Activated T-helper 1 cell treated with anti-CD3 and anti-CD28 coated beads, Interleukin-12 subunit alpha, Interleukin-12 subunit beta, Interleukin-2, Interleukin-4 antibody, amounts not matched to agents 30 ng/mL and 10 ng/mL and 1 ng/mL, durations not matched to agents 14 hours and 24 hours and 36 hours (primary cell): ENCODE results near the gene DOC2A. TPM values are rescaled to one million over a fixed set of nuclear protein-coding genes. Genes with fewer than 3 reads are reported as not detected.

ENCODE experiments used
- DNase-seq: peaks from one replicate; pipeline ENCODE4 v3.0.0; 2021; ENCODE audit warnings: low spot score
- H3K27ac Mint-ChIP-seq: one replicate; pipeline ENCODE4 v1.8.0; 2021; ENCODE audit warnings: mild to moderate bottlenecking, mixed read lengths
- H3K27me3 Mint-ChIP-seq: one replicate; pipeline ENCODE4 v1.8.0; 2022; ENCODE audit warnings: mild to moderate bottlenecking, moderate library complexity, mixed read lengths; ENCODE audit not compliant: insufficient read depth
- H3K36me3 Mint-ChIP-seq: one replicate; pipeline ENCODE4 v1.8.0; 2021; ENCODE audit warnings: low read depth, mixed read lengths
- H3K4me1 Mint-ChIP-seq: one replicate; pipeline ENCODE4 v1.8.0; 2021; ENCODE audit warnings: low read depth, mixed read lengths
- H3K4me3 Mint-ChIP-seq: one replicate; pipeline ENCODE4 v1.8.0; 2021; ENCODE audit warnings: mild to moderate bottlenecking, moderate library complexity, mixed read lengths
- H3K9me3 Mint-ChIP-seq: one replicate; pipeline ENCODE4 v1.8.0; 2021; ENCODE audit warnings: mixed read lengths
- intact Hi-C: fragments of 100-400 bp; cut with micrococcal nuclease; formaldehyde crosslinking; loops from one replicate; pipeline ENCODE4 v1.15.1; 2024
- total RNA-seq: library from RNA; stranded (reverse); gene quantifications from 2 replicates; pipeline ENCODE4 v1.2.3, GENCODE V29; 2022

DOC2A gene
- total RNA-seq, 1 donor from 2014 or later, result 2.3 TPM

DNA sequence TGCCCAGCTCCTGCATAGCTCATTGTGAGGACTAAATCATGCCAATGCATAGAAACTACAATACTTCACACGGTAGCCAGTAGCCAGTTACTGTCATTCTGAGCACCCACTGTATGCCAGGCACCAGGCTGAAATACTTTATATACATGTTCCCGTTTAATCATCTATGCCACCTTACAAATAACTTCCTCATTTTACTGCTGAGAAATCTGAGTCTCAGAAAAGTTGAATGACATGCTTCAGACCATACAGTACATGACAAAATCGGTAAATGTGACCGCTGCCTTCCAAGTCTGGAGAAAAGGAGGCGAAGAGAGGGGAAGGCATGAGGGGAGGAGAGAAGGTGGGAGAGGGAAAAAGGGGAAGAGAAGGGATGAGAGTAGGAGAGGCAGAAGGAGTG is 29.4 kb upstream of the DOC2A start:
- no peaks in the 10 kb centered on the region for H3K9me3 Mint-ChIP-seq
- no peak overlapping the region for H3K4me3 Mint-ChIP-seq
- H3K27ac Mint-ChIP-seq, result no peak overlapping the region
- H3K4me1 Mint-ChIP-seq, result peaks cover 6% of the 10 kb centered on the region
- peaks cover 37% of the 10 kb centered on the region for H3K27me3 Mint-ChIP-seq
- peaks cover 2% of the 10 kb centered on the region for H3K36me3 Mint-ChIP-seq
- no peak for DNase-seq
- intact Hi-C loops, result no loop called here

GRCh38 chr16:30033270-30033669 is 22.4 kb upstream of the DOC2A start:
- H3K27me3 Mint-ChIP-seq, result peaks cover 41% of the 10 kb centered on the region
- DNase-seq, result no peak
- no peak overlapping the region for H3K27ac Mint-ChIP-seq
- H3K4me1 Mint-ChIP-seq, result peaks cover 16% of the 10 kb centered on the region
- H3K9me3 Mint-ChIP-seq, result no peaks in the 10 kb centered on the region
- H3K4me3 Mint-ChIP-seq, result no peak overlapping the region
- no peaks in the 10 kb centered on the region for H3K36me3 Mint-ChIP-seq
- intact Hi-C loops, result no loop called here

GRCh38 chr16:30032083-30032819 is 21.4 kb upstream of the DOC2A start:
- no peak overlapping the region for H3K4me3 Mint-ChIP-seq
- intact Hi-C loops, result loop anchor here (1.0 kb wide), 1 partner anchor 340 kb away; no protein-coding TSS in a partner anchor

DNA sequence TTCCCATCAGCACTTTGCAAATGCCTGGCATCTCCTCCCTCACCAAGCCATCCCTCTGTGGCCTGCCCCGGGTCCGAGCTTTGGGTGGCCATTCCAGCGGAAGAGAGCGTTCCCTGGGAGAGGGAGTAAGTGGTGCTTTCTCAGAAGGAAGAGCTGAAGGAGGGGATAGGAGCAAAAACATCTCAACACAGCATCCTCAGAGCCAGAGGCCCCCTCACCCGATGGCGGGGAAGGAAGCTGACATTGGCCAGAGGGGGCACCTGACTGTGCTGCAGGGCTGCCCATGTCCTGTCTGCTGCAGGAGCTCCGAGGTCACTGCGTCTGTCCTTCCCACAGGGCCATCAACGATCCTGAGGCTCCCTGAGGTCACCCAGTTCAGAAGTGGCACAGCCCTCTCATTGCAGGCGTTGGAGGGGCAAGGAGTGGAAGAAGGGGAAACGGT is 20.7 kb upstream of the DOC2A start:
- DNase-seq, result no peak
- no peak overlapping the region for H3K27ac Mint-ChIP-seq
- H3K36me3 Mint-ChIP-seq, result no peaks in the 10 kb centered on the region
- intact Hi-C loops, result no loop called here
- no peak overlapping the region for H3K4me3 Mint-ChIP-seq
- peaks cover 16% of the 10 kb centered on the region for H3K4me1 Mint-ChIP-seq
- no peaks in the 10 kb centered on the region for H3K9me3 Mint-ChIP-seq
- H3K27me3 Mint-ChIP-seq, result peaks cover 51% of the 10 kb centered on the region

More at GRCh38 chr16:30032083-30032819, 21.4 kb upstream of the DOC2A start:
- no peaks in the 10 kb centered on the region for H3K36me3 Mint-ChIP-seq
- peak; percentile 61 for DNase-seq
- peaks cover 16% of the 10 kb centered on the region for H3K4me1 Mint-ChIP-seq
- H3K27me3 Mint-ChIP-seq, result peaks cover 48% of the 10 kb centered on the region
- no peak overlapping the region for H3K27ac Mint-ChIP-seq
- H3K9me3 Mint-ChIP-seq, result no peaks in the 10 kb centered on the region

- peaks cover 50% of the 10 kb centered on the region for H3K27me3 Mint-ChIP-seq
- no peaks in the 10 kb centered on the region for H3K36me3 Mint-ChIP-seq
- DNase-seq, result no peak
- H3K4me3 Mint-ChIP-seq, result no peak within 1 kb of the TSS
- intact Hi-C loops, result no loop called here
- no peaks in the 10 kb centered on the region for H3K9me3 Mint-ChIP-seq
- peaks cover 16% of the 10 kb centered on the region for H3K4me1 Mint-ChIP-seq
- peak within 1 kb of the TSS; percentile 38 for H3K27ac Mint-ChIP-seq
Observed at GRCh38 chr16:30030841-30031413, 20.1 kb upstream of the DOC2A start, which contains the start of gene TLCD3B. TSS of gene TLCD3B (minus strand) at chr16:30031271. CDS start at chr16:30030527, 744 bp downstream.

GRCh38 chr16:30030011-30030685 is 19.3 kb upstream of the DOC2A start:
- no peaks in the 10 kb centered on the region for H3K36me3 Mint-ChIP-seq
- intact Hi-C loops, result no loop called here
- DNase-seq, result no peak
- H3K9me3 Mint-ChIP-seq, result no peaks in the 10 kb centered on the region
- H3K4me3 Mint-ChIP-seq, result no peak overlapping the region
- peaks cover 45% of the 10 kb centered on the region for H3K27me3 Mint-ChIP-seq
- H3K4me1 Mint-ChIP-seq, result peaks cover 9% of the 10 kb centered on the region
- H3K27ac Mint-ChIP-seq, result peak overlapping the region; percentile 38

- Mint-ChIP-seq H3K4me3 (no peak overlapping the region), H3K9me3 (no peaks in the 10 kb centered on the region), H3K4me1 (peaks cover 7% of the 10 kb centered on the region), H3K36me3 (no peaks in the 10 kb centered on the region), H3K27me3 (peaks cover 39% of the 10 kb centered on the region), H3K27ac (no peak overlapping the region)
- DNase-seq, result no peak
- intact Hi-C loops, result no loop called here
Observed at GRCh38 chr16:30028438-30029076, 17.7 kb upstream of the DOC2A start.

DNA sequence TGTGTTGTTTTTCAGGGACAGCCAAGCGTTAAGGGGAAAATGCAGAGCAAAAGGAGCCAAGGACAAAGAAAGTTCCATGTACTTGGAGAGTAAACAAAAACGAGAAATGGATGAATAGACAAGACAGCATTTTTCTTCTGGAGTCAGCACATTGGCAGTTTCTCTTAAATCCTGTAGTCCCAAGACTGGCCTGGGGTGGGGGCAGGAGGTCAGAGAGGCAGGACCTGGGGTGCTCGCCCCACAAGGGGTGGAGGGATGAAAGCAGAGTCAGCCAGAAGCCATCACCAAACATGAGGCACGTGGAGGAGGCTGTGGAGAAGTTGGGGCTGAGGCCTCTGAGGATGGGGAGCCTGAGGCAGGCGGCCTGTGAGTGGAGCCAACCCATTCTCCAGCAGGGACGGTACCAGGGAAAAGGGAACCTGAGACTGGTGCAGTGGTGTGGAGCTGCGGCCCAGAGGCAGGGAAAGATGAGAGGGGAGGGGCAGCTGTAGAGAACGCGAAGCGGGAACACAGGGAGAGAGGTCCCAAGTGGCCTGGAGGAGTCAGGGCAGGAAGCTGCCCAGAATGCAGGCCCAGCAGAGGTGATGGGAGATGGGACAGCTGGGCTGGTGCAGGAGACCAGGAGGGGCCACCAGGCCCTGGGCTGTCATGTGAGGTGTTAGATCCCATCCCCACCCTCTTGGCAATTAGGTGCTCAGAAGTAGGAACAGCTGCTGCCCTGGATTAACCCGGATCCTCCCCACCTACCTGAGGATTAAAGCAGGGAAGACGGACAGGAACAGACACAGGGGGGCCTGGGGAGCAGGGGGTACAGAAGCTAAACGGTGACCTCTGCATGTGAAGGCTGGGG is 17.0 kb upstream of the DOC2A start:
- Mint-ChIP-seq H3K36me3 (no peaks in the 10 kb centered on the region), H3K27ac (no peak overlapping the region), H3K9me3 (no peaks in the 10 kb centered on the region), H3K4me1 (peaks cover 7% of the 10 kb centered on the region), H3K27me3 (peaks cover 39% of the 10 kb centered on the region), H3K4me3 (no peak overlapping the region)
- intact Hi-C loops, result no loop called here
- DNase-seq, result no peak

GRCh38 chr16:30026449-30026848 is 15.6 kb upstream of the DOC2A start:
- peaks cover under 1% of the 10 kb centered on the region for H3K4me1 Mint-ChIP-seq
- H3K36me3 Mint-ChIP-seq, result no peaks in the 10 kb centered on the region
- intact Hi-C loops, result no loop called here
- no peak overlapping the region for H3K4me3 Mint-ChIP-seq
- no peak for DNase-seq
- H3K27ac Mint-ChIP-seq, result no peak overlapping the region
- H3K9me3 Mint-ChIP-seq, result no peaks in the 10 kb centered on the region
- H3K27me3 Mint-ChIP-seq, result peaks cover 32% of the 10 kb centered on the region

DNA sequence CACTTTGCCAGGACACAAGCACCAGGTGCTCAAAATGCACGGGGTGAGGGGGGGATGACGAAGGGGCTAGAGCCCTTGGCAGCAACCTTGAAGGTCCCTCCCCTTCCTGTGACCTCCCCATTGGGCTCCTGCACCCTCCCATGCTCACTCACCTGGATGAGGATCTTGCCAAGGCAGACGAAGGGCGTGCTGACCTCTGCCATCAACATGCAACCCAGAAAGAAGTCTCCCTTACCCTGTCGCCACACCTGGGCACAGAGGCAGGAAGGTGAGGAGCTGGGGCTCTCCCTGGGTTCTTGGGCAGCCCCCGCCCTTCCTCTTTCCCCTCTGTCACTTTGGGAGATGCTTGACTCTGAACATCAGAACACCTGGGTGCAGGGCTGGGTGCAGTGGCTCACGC is 14.7 kb upstream of the DOC2A start:
- Mint-ChIP-seq H3K27me3 (peaks cover 36% of the 10 kb centered on the region), H3K4me3 (no peak overlapping the region), H3K36me3 (no peaks in the 10 kb centered on the region), H3K9me3 (no peaks in the 10 kb centered on the region), H3K27ac (no peak overlapping the region), H3K4me1 (peaks cover 10% of the 10 kb centered on the region)
- intact Hi-C loops, result no loop called here
- no peak for DNase-seq

DNA sequence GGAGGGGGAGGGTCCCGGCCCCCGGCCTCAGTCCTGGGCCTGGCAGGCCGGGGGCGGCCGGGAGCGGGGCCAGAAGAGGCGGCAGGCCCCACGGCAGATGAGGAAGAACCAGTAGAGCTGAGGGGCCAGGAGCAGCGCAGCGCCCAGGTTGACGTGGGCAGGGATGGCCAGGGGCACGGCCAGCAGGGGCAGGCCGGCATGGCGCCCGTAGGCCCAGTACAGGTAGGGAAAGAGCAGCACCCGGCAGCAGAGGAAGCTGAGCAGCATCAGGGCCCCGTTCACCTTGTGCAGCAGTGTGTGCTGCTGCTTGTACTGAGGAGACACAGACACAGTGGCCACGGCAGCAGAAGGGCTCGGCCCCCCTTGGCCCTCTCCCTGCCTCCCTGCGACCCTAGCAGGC is 14.3 kb upstream of the DOC2A start:
- no peak overlapping the region for H3K27ac Mint-ChIP-seq
- intact Hi-C loops, result no loop called here
- no peak overlapping the region for H3K4me3 Mint-ChIP-seq
- no peaks in the 10 kb centered on the region for H3K9me3 Mint-ChIP-seq
- H3K36me3 Mint-ChIP-seq, result no peaks in the 10 kb centered on the region
- peaks cover 38% of the 10 kb centered on the region for H3K27me3 Mint-ChIP-seq
- DNase-seq, result no peak
- H3K4me1 Mint-ChIP-seq, result peaks cover 13% of the 10 kb centered on the region

DNA sequence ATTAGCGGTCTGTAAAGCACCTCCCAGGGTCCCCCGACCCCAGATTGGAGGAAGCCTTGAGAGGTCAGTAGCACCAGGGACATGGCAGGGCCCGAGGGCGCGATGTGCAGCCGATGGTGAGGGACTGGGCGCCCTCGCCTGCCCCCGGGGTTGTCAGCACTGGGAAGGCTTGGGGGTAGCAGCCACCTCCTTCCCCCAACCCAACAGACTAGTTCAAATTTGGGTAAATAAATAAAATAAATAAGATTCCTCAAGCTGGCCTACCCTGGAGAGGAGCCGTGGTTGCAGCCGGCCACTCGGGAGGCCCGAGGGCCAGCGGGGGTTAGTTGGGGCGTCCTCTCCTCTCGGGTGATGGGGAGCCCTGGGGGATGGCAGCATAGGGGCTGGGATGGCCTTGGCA is 13.6 kb upstream of the DOC2A start:
- Mint-ChIP-seq H3K36me3 (no peaks in the 10 kb centered on the region), H3K9me3 (no peaks in the 10 kb centered on the region), H3K4me1 (peaks cover 13% of the 10 kb centered on the region), H3K27ac (no peak overlapping the region), H3K4me3 (no peak overlapping the region), H3K27me3 (peaks cover 31% of the 10 kb centered on the region)
- DNase-seq, result no peak
- intact Hi-C loops, result loop anchor here (5.0 kb wide), 2 partner anchors 202 to 217 kb away; partner anchors contain the start of genes MAZ and MVP
